CD14-positive monocyte (primary cell): ENCODE results near the gene TMEM140. TPM values are rescaled to one million over a fixed set of nuclear protein-coding genes. Genes with fewer than 3 reads are reported as not detected.

Experiments used
- DNase-seq, 3 donors: peaks; one replicate each; pipeline ENCODE4 v3.0.0-alpha.2; 2011 to 2022
- H2AFZ ChIP-seq: 2 replicates; pipeline ENCODE4 v1.6.0; 2012; ENCODE audit warnings: mild to moderate bottlenecking, low read depth, low read length, inconsistent platforms; ENCODE audit not compliant: insufficient read depth, poor library complexity, severe bottlenecking
- H3K27ac ChIP-seq, 2 donors: 1 replicate in 1 of 2; 2 replicates in 1 of 2; pipeline ENCODE4 v1.5.1; 2012 to 2013; ENCODE audit warnings: low read length in 2 of 2, control low read depth in 1 of 2, inconsistent platforms in 1 of 2, low read depth in 1 of 2, mild to moderate bottlenecking in 1 of 2
- H3K27me3 ChIP-seq, 2 donors: one replicate each; pipeline versions ENCODE4 v1.6.0 to v1.6.1; 2011 to 2013; ENCODE audit warnings: low read length in 2 of 2; ENCODE audit not compliant: control insufficient read depth in 2 of 2, insufficient read depth in 2 of 2
- H3K36me3 ChIP-seq, 2 donors: replicated peaks in 1 of 2; 1 replicate in 1 of 2; 2 replicates in 1 of 2; pipeline versions ENCODE4 v1.5.1 to v1.6.1; 2012 to 2013; ENCODE audit warnings: low read length in 2 of 2, control low read depth in 1 of 2, inconsistent platforms in 1 of 2, mild to moderate bottlenecking in 1 of 2; ENCODE audit not compliant: insufficient read depth in 2 of 2, control insufficient read depth in 1 of 2
- H3K4me1 ChIP-seq, 2 donors: 1 replicate in 1 of 2; 2 replicates in 1 of 2; pipeline versions ENCODE4 v1.5.1 to v1.6.1; 2012 to 2013; ENCODE audit warnings: low read length in 2 of 2, control low read depth in 1 of 2, inconsistent platforms in 1 of 2, mild to moderate bottlenecking in 1 of 2, moderate library complexity in 1 of 2; ENCODE audit not compliant: insufficient read depth in 2 of 2, control insufficient read depth in 1 of 2
- H3K4me2 ChIP-seq: replicated peaks from 2 replicates; pipeline ENCODE3; 2012; ENCODE audit warnings: low read length, moderate library complexity, mild to moderate bottlenecking; ENCODE audit not compliant: poor library complexity, severe bottlenecking; ENCODE audit errors: extremely low read depth
- H3K4me3 ChIP-seq, 3 experiments: fragments of 200-600 bp in 1 of 3; sonication (generic) in 1 of 3; replicated peaks in 1 of 3; 1 replicate in 2 of 3; 2 replicates in 1 of 3; pipeline ENCODE4 v1.5.1; 2011 to 2013; ENCODE audit warnings: low read length in 3 of 3, mild to moderate bottlenecking in 3 of 3, control low read depth in 2 of 3, low read depth in 2 of 3, inconsistent platforms in 1 of 3, moderate library complexity in 1 of 3
- H3K79me2 ChIP-seq: 2 replicates; pipeline ENCODE4 v1.6.0; 2012; ENCODE audit warnings: mild to moderate bottlenecking, control low read depth, inconsistent platforms, low read length, moderate library complexity; ENCODE audit not compliant: insufficient read depth
- H3K9ac ChIP-seq: 2 replicates; pipeline ENCODE4 v1.6.0; 2017; ENCODE audit warnings: low read length, mild to moderate bottlenecking; ENCODE audit not compliant: insufficient read depth, poor library complexity, severe bottlenecking
- H3K9me3 ChIP-seq, 2 donors: replicated peaks in 1 of 2; 1 replicate in 1 of 2; 2 replicates in 1 of 2; pipeline versions ENCODE4 v1.5.1 to v1.6.1; 2012 to 2013; ENCODE audit warnings: low read length in 2 of 2, control low read depth in 1 of 2; ENCODE audit not compliant: control insufficient read depth in 1 of 2, insufficient read depth in 1 of 2
- H4K20me1 ChIP-seq: 2 replicates; pipeline ENCODE4 v1.6.0; 2012; ENCODE audit warnings: mild to moderate bottlenecking, low read length, control low read depth, moderate library complexity; ENCODE audit not compliant: insufficient read depth
- H3K27ac Mint-ChIP-seq, 7 donors: one replicate each; pipeline ENCODE4 v1.8.0; 2020; ENCODE audit warnings: mild to moderate bottlenecking in 7 of 7, mixed read lengths in 7 of 7, moderate library complexity in 6 of 7, inconsistent platforms in 2 of 7
- H3K27me3 Mint-ChIP-seq, 3 donors: one replicate each; pipeline ENCODE4 v1.8.0; 2021 to 2022; ENCODE audit warnings: low read depth in 3 of 3, mild to moderate bottlenecking in 3 of 3, mixed read lengths in 3 of 3, moderate library complexity in 3 of 3, inconsistent platforms in 1 of 3
- H3K36me3 Mint-ChIP-seq, 2 donors: one replicate each; pipeline ENCODE4 v1.8.0; 2020; ENCODE audit warnings: mixed read lengths in 2 of 2, inconsistent platforms in 1 of 2, mild to moderate bottlenecking in 1 of 2
- H3K4me1 Mint-ChIP-seq: one replicate; pipeline ENCODE4 v1.8.0; 2020; ENCODE audit warnings: mild to moderate bottlenecking, mixed read lengths
- H3K4me3 Mint-ChIP-seq, 2 donors: one replicate each; pipeline ENCODE4 v1.8.0; 2020; ENCODE audit warnings: mild to moderate bottlenecking in 2 of 2, mixed read lengths in 2 of 2, moderate library complexity in 1 of 2
- H3K9me3 Mint-ChIP-seq, 7 donors: one replicate each; pipeline ENCODE4 v1.8.0; 2020 to 2022; ENCODE audit warnings: mixed read lengths in 7 of 7, mild to moderate bottlenecking in 6 of 7, moderate library complexity in 6 of 7, inconsistent platforms in 2 of 7
- WGBS: methylation state at CpG from one replicate; pipeline ENCODE4 v1.1.5; 2013; ENCODE audit warnings: missing lambda C conversion rate; ENCODE audit not compliant: insufficient coverage; 5-methylcytosine and 5-hydroxymethylcytosine counted together
- intact Hi-C, 2 donors: fragments of 100-400 bp; cut with micrococcal nuclease; formaldehyde crosslinking; loops; one replicate each; pipeline versions ENCODE4 v1.15.0 to v1.15.1; 2023
- polyA plus RNA-seq, 3 donors: library from polyadenylated mRNA; depleted of rRNA in 1 of 3; unstranded in 2 of 3; stranded (reverse) in 1 of 3; fragments of 300-500 nt in 2 of 3; fragments of >200 nt in 1 of 3; fragmentation: Illumina TruSeq in 2 of 3; gene quantifications; 1 replicate in 2 of 3; 2 replicates in 1 of 3; pipeline ENCODE4 v1.2.3, GENCODE V29; 2012 to 2021
- TF ChIP-seq, protein P1 (sequence below): fragments of 200-600 bp; IDR thresholded peaks from one replicate; pipeline ENCODE4 v1.8.0; 2022; ENCODE audit warnings: antibody characterized with exemption, mild to moderate bottlenecking

TMEM140 gene
- polyA plus RNA-seq, 3 donors, result 2.9 to 14.7 (median 10.6) TPM

DNA sequence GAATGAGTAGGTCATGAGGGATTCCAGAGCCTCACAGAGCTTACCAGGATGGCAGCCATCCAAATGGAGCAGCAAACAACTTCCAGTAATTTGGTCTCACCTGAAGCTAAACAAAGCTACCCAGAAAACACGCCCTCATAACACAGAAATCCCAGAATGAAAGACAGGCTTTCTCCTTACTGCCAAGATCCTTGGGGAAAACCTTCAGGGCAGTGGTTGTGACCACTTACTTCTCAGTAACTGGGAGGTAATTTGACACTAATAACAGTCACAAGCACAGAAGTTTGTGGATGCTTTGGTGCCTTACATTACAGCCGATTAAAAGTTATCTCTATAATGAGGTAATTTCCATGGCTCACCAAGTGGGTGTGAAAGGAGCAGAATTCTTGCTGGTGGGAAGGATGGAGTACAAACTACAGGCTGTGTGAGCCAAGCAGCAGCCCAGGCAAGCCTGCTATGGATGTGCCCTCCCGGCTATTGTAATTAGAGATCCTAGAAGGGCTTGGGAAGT is 53.0 kb downstream of the TMEM140 start:
- Histone ChIP-seq H2AFZ (no peak overlapping the region), H3K4me1 (no peaks in the 10 kb centered on the region), H3K9ac (no peak overlapping the region), H3K4me3 (no peak overlapping the region), H3K79me2 (no peaks in the 10 kb centered on the region), H4K20me1 (no peaks in the 10 kb centered on the region), H3K9me3 (no peaks in the 10 kb centered on the region), H3K27me3 (no peaks in the 10 kb centered on the region), H3K4me2 (no peak overlapping the region), H3K27ac (no peak overlapping the region), H3K36me3 (peaks cover 94 to 100% of the 10 kb centered on the region in 2 donors)
- intact Hi-C loops, result no loop called here
- H3K27me3 Mint-ChIP-seq, result no peaks in the 10 kb centered on the region
- no peaks in the 10 kb centered on the region for H3K9me3 Mint-ChIP-seq
- H3K36me3 Mint-ChIP-seq, result peaks cover 91 to 98% of the 10 kb centered on the region in 2 donors
- H3K27ac Mint-ChIP-seq, result no peak overlapping the region
- no peak overlapping the region for H3K4me3 Mint-ChIP-seq
- WGBS, result no CpG with 5 or more reads among the region's 3 CpGs
- DNase-seq, result no peak
- H3K4me1 Mint-ChIP-seq, result no peaks in the 10 kb centered on the region
- TF ChIP-seq, protein P1, sequence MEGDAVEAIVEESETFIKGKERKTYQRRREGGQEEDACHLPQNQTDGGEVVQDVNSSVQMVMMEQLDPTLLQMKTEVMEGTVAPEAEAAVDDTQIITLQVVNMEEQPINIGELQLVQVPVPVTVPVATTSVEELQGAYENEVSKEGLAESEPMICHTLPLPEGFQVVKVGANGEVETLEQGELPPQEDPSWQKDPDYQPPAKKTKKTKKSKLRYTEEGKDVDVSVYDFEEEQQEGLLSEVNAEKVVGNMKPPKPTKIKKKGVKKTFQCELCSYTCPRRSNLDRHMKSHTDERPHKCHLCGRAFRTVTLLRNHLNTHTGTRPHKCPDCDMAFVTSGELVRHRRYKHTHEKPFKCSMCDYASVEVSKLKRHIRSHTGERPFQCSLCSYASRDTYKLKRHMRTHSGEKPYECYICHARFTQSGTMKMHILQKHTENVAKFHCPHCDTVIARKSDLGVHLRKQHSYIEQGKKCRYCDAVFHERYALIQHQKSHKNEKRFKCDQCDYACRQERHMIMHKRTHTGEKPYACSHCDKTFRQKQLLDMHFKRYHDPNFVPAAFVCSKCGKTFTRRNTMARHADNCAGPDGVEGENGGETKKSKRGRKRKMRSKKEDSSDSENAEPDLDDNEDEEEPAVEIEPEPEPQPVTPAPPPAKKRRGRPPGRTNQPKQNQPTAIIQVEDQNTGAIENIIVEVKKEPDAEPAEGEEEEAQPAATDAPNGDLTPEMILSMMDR, result no peak

DNA sequence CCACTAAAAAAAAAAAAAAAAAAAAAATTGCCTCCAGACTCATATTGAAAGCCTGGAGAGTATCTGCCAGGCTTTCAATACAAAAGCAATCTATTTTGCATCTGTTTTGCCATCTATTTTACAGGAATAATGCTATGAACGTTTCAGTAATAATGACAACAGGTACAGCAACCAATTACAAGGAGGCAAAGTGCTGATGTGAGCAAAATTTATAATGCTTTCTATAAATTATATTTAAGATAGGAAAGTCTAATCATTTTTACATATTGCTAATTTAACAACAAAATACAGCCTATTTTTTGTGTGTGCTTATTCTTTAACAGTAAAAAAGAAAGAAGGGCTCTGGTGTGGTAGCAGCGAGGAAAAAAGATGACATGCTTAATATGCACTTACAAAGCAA is 53.5 kb downstream of the TMEM140 start:
- H3K4me1 ChIP-seq, result no peaks in the 10 kb centered on the region
- peaks cover 2% of the 10 kb centered on the region for H3K4me1 Mint-ChIP-seq
- no peak overlapping the region for H3K4me3 ChIP-seq
- H3K27ac Mint-ChIP-seq, result no peak overlapping the region
- WGBS, result no CpG with 5 or more reads among the region's 2 CpGs
- no peak overlapping the region for H3K9ac ChIP-seq
- intact Hi-C loops, result no loop called here
- DNase-seq, result no peak
- H3K79me2 ChIP-seq, result no peaks in the 10 kb centered on the region
- peaks cover 92 to 100% of the 10 kb centered on the region in 2 donors for H3K36me3 ChIP-seq
- H3K27me3 Mint-ChIP-seq, result no peaks in the 10 kb centered on the region
- H3K27ac ChIP-seq, result no peak overlapping the region
- no peaks in the 10 kb centered on the region for H3K9me3 ChIP-seq
- TF ChIP-seq, protein P1, result no peak
- H3K36me3 Mint-ChIP-seq, result peaks cover 91 to 98% of the 10 kb centered on the region in 2 donors
- H3K4me2 ChIP-seq, result no peak overlapping the region
- no peaks in the 10 kb centered on the region for H4K20me1 ChIP-seq
- no peak overlapping the region for H3K4me3 Mint-ChIP-seq
- no peaks in the 10 kb centered on the region for H3K27me3 ChIP-seq
- H2AFZ ChIP-seq, result no peak overlapping the region
- H3K9me3 Mint-ChIP-seq, result no peaks in the 10 kb centered on the region
